Upper lobe of left lung (tissue), 6 donors: ENCODE results near the gene ZSWIM1. TPM values are rescaled to one million over a fixed set of nuclear protein-coding genes. Genes with fewer than 3 reads are reported as not detected.
A peak's percentile ranks its signal among the peaks of the same experiment; 100 is the strongest.

Experiments used
- ATAC-seq, 2 donors: fragments of 200-7000 bp; cut with Tn5 transposase; one replicate each; pipeline ENCODE4 v1.9.1; 2022; ENCODE audit warnings: mild to moderate bottlenecking in 2 of 2, moderate library complexity in 2 of 2; ENCODE audit not compliant: low FRiP score in 2 of 2
- DNase-seq, 2 donors: peaks; one replicate each; pipeline ENCODE4 v3.0.0-alpha.2; 2019 to 2020
- H3K27ac ChIP-seq, 4 donors: fragments of 200-600 bp; sonication (generic); one replicate each; pipeline ENCODE4 v1.5.1; 2016 to 2019
- H3K27me3 ChIP-seq, 4 donors: fragments of 200-600 bp; sonication (generic); one replicate each; pipeline ENCODE4 v1.5.1; 2017 to 2019
- H3K36me3 ChIP-seq, 4 donors: fragments of 200-600 bp; sonication (generic); one replicate each; pipeline ENCODE4 v1.5.1; 2016 to 2019
- H3K4me1 ChIP-seq, 4 donors: fragments of 200-600 bp; sonication (generic); one replicate each; pipeline ENCODE4 v1.5.1; 2018 to 2019
- H3K4me3 ChIP-seq, 4 donors: fragments of 200-600 bp; sonication (generic); one replicate each; pipeline ENCODE4 v1.5.1; 2017 to 2019; ENCODE audit warnings: mild to moderate bottlenecking in 2 of 4, moderate library complexity in 1 of 4
- H3K9me3 ChIP-seq, 4 donors: fragments of 200-600 bp; sonication (generic); one replicate each; pipeline ENCODE4 v1.5.1; 2018 to 2019
- EP300 ChIP-seq, 4 donors: sonication (generic); formaldehyde crosslinking; IDR thresholded peaks; one replicate each; pipeline ENCODE4 v1.5.1; 2017; ENCODE audit warnings: antibody characterized with exemption in 4 of 4, control low read depth in 2 of 4
- POLR2A ChIP-seq, 4 donors: fragments of 450-650 bp; IDR thresholded peaks; one replicate each; pipeline ENCODE4 v1.5.1; 2016 to 2017; ENCODE audit warnings: antibody characterized with exemption in 4 of 4, mild to moderate bottlenecking in 2 of 4
- POLR2AphosphoS5 ChIP-seq, 2 donors: sonication (generic); formaldehyde crosslinking; IDR thresholded peaks; one replicate each; pipeline ENCODE4 v1.5.1; 2017; ENCODE audit warnings: antibody characterized with exemption in 2 of 2
- WGBS, 2 donors: methylation state at CpG; one replicate each; pipeline ENCODE4 v1.1.5; 2017 to 2018; 5-methylcytosine and 5-hydroxymethylcytosine counted together
- total RNA-seq, 6 donors: library from RNA; depleted of rRNA in 4 of 6; stranded (reverse); fragments of >200 nt in 4 of 6; gene quantifications; one replicate each; pipeline versions ENCODE4 v1.1.0 to v1.2.1, GENCODE V29; 2016 to 2021
- TF ChIP-seq, protein P1 (sequence below), 6 experiments: fragments of 450-650 bp in 4 of 6; fragments of 200-600 bp in 2 of 6; sonication (generic) in 2 of 6; IDR thresholded peaks; one replicate each; pipeline ENCODE4 v1.5.1; 2016 to 2019; ENCODE audit warnings: antibody characterized with exemption in 6 of 6
- donor health status: DM: no; HTN: no; CAD: no; lungs with moderate emphysema.
- donor health status: DM: no; HTN: yes; CAD: no; lungs with severe emphysema.

ZSWIM1 gene
- total RNA-seq, 6 donors from 2014 or later, result 4.2 to 9.7 (median 8.6) TPM

DNA sequence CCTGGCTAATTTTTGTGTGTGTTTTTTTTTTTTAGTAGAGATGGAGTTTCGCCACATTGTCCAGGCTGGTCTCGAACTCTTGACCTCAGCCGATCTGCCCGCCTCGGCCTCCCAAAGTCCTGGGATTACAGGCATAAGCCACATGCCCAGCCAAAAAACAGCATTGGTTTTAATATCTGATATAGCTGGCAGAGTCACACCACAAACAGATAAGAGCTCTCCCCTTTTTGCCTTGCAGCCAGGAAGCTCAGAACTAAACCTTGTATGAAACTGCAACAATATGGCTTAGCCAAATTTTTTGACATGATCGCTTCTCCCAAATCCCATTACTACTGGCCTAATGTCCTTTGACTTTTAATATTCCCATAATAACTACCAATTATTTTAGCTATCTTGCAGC lies 28.7 kb upstream of the ZSWIM1 start:
- Histone ChIP-seq H3K4me1 (peaks cover 20 to 27% (median 24%) of the 10 kb centered on the region in 4 donors), H3K36me3 (peaks cover 0 to 61% (median 21%) of the 10 kb centered on the region in 4 donors), H3K27me3 (no peaks in the 10 kb centered on the region), H3K9me3 (no peaks in the 10 kb centered on the region), H3K27ac (no peak overlapping the region), H3K4me3 (no peak overlapping the region)
- 92 to 100% methylated on average over 6 of the region's 6 CpGs for WGBS, 2 donors
- DNase-seq (no peak), ATAC-seq (no peak)
- TF ChIP-seq EP300 (IDR thresholded peaks at IDR 0.05), result no peak
- TF ChIP-seq, protein P1, sequence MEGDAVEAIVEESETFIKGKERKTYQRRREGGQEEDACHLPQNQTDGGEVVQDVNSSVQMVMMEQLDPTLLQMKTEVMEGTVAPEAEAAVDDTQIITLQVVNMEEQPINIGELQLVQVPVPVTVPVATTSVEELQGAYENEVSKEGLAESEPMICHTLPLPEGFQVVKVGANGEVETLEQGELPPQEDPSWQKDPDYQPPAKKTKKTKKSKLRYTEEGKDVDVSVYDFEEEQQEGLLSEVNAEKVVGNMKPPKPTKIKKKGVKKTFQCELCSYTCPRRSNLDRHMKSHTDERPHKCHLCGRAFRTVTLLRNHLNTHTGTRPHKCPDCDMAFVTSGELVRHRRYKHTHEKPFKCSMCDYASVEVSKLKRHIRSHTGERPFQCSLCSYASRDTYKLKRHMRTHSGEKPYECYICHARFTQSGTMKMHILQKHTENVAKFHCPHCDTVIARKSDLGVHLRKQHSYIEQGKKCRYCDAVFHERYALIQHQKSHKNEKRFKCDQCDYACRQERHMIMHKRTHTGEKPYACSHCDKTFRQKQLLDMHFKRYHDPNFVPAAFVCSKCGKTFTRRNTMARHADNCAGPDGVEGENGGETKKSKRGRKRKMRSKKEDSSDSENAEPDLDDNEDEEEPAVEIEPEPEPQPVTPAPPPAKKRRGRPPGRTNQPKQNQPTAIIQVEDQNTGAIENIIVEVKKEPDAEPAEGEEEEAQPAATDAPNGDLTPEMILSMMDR (IDR thresholded peaks at IDR 0.05), result no peak
- TF ChIP-seq POLR2A (IDR thresholded peaks at IDR 0.05), result no peak
- no peak for TF ChIP-seq POLR2AphosphoS5 (IDR thresholded peaks at IDR 0.05)

DNA sequence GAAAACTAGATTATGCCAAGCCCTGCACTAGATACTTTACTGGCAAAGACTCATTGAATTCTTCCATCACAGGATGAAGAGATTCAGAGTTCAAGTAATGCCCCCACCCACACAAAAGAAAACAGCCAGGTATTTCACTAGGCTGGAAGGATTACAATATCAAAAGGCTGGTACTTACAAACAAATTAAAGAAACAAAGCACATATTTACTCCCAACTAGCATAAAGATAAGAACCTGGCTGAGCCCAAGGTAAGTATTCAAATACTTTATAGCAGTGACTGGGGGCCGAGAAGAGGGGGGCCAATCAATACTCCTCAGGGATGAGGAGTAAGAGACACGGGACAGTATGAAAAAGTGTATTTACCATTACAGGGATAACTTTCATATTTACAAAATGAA lies 27.5 kb upstream of the ZSWIM1 start:
- no peak for TF ChIP-seq POLR2AphosphoS5 (IDR thresholded peaks at IDR 0.05)
- TF ChIP-seq, protein P1 (IDR thresholded peaks at IDR 0.05), result no peak
- no peak for TF ChIP-seq EP300 (IDR thresholded peaks at IDR 0.05)
- TF ChIP-seq POLR2A (IDR thresholded peaks at IDR 0.05), result no peak
- H3K27me3 ChIP-seq, result no peaks in the 10 kb centered on the region
- DNase-seq (no peak), ATAC-seq (no peak)
- H3K27ac ChIP-seq, result no peak overlapping the region
- H3K9me3 ChIP-seq, result no peaks in the 10 kb centered on the region
- H3K4me1 ChIP-seq, result peaks cover 29 to 35% (median 32%) of the 10 kb centered on the region in 4 donors
- WGBS, 2 donors, result 85% methylated on average over 2 of the region's 2 CpGs
- peaks cover 0 to 50% (median 13%) of the 10 kb centered on the region in 4 donors for H3K36me3 ChIP-seq
- H3K4me3 ChIP-seq, result no peak overlapping the region

DNA sequence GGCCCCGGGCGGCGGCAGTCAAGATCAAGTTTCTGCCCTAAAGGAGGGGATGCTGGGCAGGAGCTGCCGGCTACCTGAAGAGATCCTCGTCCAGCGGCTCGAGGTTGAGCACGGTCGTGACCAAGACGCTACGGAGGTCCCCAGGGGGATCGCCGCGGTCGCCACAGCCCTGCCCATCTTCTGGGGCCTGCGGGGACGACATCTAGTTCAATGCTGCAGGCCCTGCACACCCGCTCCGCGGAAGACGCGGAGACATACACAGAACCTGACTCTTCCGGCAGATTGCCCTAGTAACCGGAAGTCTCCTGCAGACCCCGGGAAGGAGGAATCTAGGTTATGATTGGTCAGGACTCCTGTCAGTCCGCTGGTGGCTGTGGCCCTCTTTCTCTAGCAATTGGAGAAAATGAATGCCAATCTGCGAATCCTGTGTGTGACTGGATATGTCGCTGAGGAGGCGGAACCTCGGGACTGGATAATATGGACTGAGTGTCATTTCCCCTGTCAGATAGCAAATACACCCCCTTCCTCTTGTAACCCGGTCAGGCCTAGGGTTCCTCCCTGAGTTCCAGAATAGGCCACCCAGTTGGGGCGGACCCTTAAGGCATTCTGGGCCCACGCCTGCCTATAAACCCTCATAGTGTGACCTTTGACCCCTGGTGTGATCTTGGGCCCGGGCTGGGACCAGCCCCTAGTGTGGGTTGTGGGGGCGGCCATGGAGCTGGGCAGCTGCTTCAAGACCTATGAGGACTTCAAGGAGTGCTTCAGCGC lies 23.7 kb upstream of the ZSWIM1 start, which contains the start of the genes ACOT8 and ZSWIM3:
TSS of gene ACOT8 (minus strand) at position 279 of the 768 bp plus-strand sequence. CDS start at position 202, 77 bp downstream.
TSS of gene ZSWIM3 (plus strand) at position 501 of the 768 bp plus-strand sequence. CDS start at position 713, 212 bp downstream.
- TF ChIP-seq POLR2A (IDR thresholded peaks at IDR 0.05), result peak in 3 of 4 donors; percentile 11 to 91 (median 90)
- TF ChIP-seq, protein P1 (IDR thresholded peaks at IDR 0.05), result no peak
- TF ChIP-seq POLR2AphosphoS5 (IDR thresholded peaks at IDR 0.05), result peak; percentile 81 to 82
- TF ChIP-seq EP300 (IDR thresholded peaks at IDR 0.05), result no peak
- WGBS, 2 donors, result 1% methylated on average over 15 to 28 of the region's 36 CpGs
- Histone ChIP-seq H3K4me3 (peak within 1 kb of the TSS; percentile 51 to 99 (median 74)), H3K27ac (peak within 1 kb of the TSS; percentile 72 to 92 (median 90)), H3K9me3 (no peaks in the 10 kb centered on the region), H3K4me1 (peaks cover 29 to 40% (median 33%) of the 10 kb centered on the region in 4 donors), H3K27me3 (no peaks in the 10 kb centered on the region), H3K36me3 (peaks cover 0 to 23% (median 5%) of the 10 kb centered on the region in 4 donors)
- DNase-seq (peak; percentile 89 to 98), ATAC-seq (peak; percentile 99)

DNA sequence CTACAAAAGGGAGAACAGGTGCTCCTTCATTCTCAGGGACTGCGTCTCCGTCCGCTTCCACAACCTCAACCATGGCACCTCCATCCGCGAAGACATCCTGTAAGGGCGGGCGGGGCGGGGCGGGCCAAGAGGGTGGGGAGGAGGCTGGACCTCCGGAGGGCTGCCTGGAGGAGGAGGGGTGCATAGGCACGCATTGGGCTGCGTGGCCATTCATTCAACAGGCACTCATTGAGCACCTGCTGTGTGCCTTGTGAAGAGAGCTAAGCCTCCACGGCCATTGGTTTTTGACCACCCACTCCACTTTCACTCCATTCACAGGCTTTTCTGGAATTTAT lies 23.2 kb upstream of the ZSWIM1 start:
- H3K9me3 ChIP-seq, result no peaks in the 10 kb centered on the region
- no peak for DNase-seq
- H3K4me3 ChIP-seq, result peak overlapping the region; percentile 51 to 81 (median 61)
- peaks cover 0 to 18% (median 5%) of the 10 kb centered on the region in 4 donors for H3K36me3 ChIP-seq
- H3K4me1 ChIP-seq, result peaks cover 29 to 40% (median 33%) of the 10 kb centered on the region in 4 donors
- WGBS, 2 donors, result 13 to 19% methylated on average over 7 to 8 of the region's 13 CpGs
- TF ChIP-seq EP300 (IDR thresholded peaks at IDR 0.05), result no peak
- no peak for TF ChIP-seq POLR2AphosphoS5 (IDR thresholded peaks at IDR 0.05)
- no peak for TF ChIP-seq POLR2A (IDR thresholded peaks at IDR 0.05)
- TF ChIP-seq, protein P1 (IDR thresholded peaks at IDR 0.05), result no peak
- no peaks in the 10 kb centered on the region for H3K27me3 ChIP-seq
- ATAC-seq, result peak; percentile 3 to 8
- H3K27ac ChIP-seq, result peak overlapping the region; percentile 72 to 92 (median 90)
